Ovary (tissue), 3 donors: ENCODE measurements around the gene KAT6B.

Experiments
- EP300 ChIP-seq: sonication (generic); formaldehyde crosslinking; IDR thresholded peaks from one replicate; pipeline ENCODE4 v1.6.1; 2017; ENCODE audit warnings: antibody characterized with exemption
- POLR2A ChIP-seq: fragments of 450-650 bp; IDR thresholded peaks from one replicate; pipeline ENCODE4 v1.6.1; 2017; ENCODE audit warnings: antibody characterized with exemption, mild to moderate bottlenecking, moderate library complexity
- TF ChIP-seq, protein P1 (sequence below), 3 donors: fragments of 450-650 bp in 2 of 3; fragments of 200-600 bp in 1 of 3; IDR thresholded peaks; one replicate each; pipeline versions ENCODE4 v1.5.1 to v1.8.0; 2016 to 2022; ENCODE audit warnings: antibody characterized with exemption in 3 of 3, mild to moderate bottlenecking in 1 of 3
- donor health status: DM: no; HTN: no; CAD: no.

DNA sequence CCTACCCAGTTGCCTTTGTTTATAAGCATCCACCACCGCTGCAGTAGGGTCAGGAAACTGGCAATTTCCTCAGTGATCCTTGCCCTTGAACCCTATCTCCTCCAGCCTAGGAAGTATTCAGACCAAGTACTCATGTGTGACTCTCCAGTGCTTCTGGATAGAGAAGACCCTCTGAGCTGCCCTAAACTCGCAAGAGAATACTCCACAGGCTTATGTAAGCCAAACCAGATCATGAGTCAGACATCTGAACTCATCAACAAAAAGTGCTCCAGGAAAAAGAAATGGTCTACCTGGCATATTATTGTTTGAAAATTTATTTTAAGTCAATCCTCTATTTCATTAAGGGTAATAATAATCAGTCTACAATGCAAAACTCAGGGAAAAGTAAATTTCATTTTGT, 101.3 kb downstream of the KAT6B start:
- TF ChIP-seq, protein P1, sequence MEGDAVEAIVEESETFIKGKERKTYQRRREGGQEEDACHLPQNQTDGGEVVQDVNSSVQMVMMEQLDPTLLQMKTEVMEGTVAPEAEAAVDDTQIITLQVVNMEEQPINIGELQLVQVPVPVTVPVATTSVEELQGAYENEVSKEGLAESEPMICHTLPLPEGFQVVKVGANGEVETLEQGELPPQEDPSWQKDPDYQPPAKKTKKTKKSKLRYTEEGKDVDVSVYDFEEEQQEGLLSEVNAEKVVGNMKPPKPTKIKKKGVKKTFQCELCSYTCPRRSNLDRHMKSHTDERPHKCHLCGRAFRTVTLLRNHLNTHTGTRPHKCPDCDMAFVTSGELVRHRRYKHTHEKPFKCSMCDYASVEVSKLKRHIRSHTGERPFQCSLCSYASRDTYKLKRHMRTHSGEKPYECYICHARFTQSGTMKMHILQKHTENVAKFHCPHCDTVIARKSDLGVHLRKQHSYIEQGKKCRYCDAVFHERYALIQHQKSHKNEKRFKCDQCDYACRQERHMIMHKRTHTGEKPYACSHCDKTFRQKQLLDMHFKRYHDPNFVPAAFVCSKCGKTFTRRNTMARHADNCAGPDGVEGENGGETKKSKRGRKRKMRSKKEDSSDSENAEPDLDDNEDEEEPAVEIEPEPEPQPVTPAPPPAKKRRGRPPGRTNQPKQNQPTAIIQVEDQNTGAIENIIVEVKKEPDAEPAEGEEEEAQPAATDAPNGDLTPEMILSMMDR (IDR thresholded peaks at IDR 0.05): no peak
- TF ChIP-seq POLR2A (no peak), EP300 (no peak)
